Neural cell (in vitro differentiated cells): ENCODE results near the gene RASAL2.

Experiments
- CTCF ChIP-seq: fragments of 450-650 bp; IDR thresholded peaks from 2 replicates; pipeline ENCODE4 v1.5.1; 2014; ENCODE audit warnings: antibody characterized with exemption, mild to moderate bottlenecking, moderate library complexity; ENCODE audit not compliant: poor library complexity, severe bottlenecking
- EZH2 ChIP-seq: fragments of 200-600, 300-800 bp; shearing (Covaris generic), sonication (generic); IDR thresholded peaks from 2 replicates; pipeline ENCODE4 v1.6.1; 2014; ENCODE audit warnings: antibody characterized with exemption, low read length, borderline replicate concordance, mild to moderate bottlenecking; ENCODE audit not compliant: insufficient read depth, poor library complexity, severe bottlenecking
- REST ChIP-seq: IDR thresholded peaks from 2 replicates; pipeline ENCODE4 v1.6.1; 2012; ENCODE audit warnings: borderline replicate concordance

GRCh38 chr1:178266113-178266512 lies 172.2 kb downstream of the RASAL2 start:
- TF ChIP-seq CTCF: no peak
- TF ChIP-seq EZH2: no peak
- no peak for TF ChIP-seq REST
